SU-DHL-6 (cell line): Measurements from ENCODE around the gene ITPRIPL1.

ENCODE experiments used
- CTCF ChIP-seq: fragments of 200-600 bp; sonication (generic); IDR thresholded peaks from one replicate; pipeline ENCODE4 v1.5.1; 2017; ENCODE audit warnings: antibody characterized with exemption, mild to moderate bottlenecking, low read length, moderate library complexity; ENCODE audit not compliant: insufficient read depth, poor library complexity, severe bottlenecking
- EZH2phosphoT487 ChIP-seq: fragments of 200-600 bp; sonication (generic), shearing (Covaris generic); conservative IDR thresholded peaks from 2 replicates; pipeline ENCODE4 v1.6.1; 2018; ENCODE audit warnings: mild to moderate bottlenecking, antibody characterized with exemption, low read length, moderate library complexity, mixed read lengths

DNA sequence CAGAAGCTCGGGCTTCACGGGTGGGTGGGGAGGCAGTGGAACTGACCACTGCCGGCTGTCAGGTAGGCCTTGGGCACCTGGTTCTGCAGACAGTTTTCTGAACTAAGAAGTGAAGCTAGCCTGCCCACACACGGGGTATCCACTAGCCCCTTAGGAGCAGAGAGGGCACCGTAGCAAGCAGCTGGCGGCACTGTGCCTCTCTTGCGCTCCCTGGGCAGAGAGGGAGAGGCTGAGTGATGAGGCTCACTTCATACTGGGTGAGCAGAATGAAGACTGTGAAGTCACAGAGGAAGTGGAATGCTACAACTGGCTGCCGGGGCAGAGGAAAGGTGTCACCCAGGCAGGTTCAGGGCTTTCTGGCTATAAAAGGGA lies 753 bp downstream of the ITPRIPL1 start:
- TF ChIP-seq CTCF: no peak
- no peak for TF ChIP-seq EZH2phosphoT487
